Endodermal cell (in vitro differentiated cells): ENCODE results near the gene MTMR2. TPM values are rescaled to one million over a fixed set of nuclear protein-coding genes. Genes with fewer than 3 reads are reported as not detected.
"Not testable (repeated sequence)": the region's sequence is repeated elsewhere in the genome, so short reads cannot be mapped to it uniquely, and the experiment has no call there.

Experiments
- DNase-seq: peaks from one replicate; pipeline ENCODE4 v3.0.0-alpha.2; 2017
- H3K27ac ChIP-seq: 2 replicates; pipeline ENCODE4 v1.5.1; 2013; ENCODE audit warnings: mild to moderate bottlenecking, low read depth, low read length, moderate library complexity
- H3K27me3 ChIP-seq: 2 replicates; pipeline ENCODE4 v1.6.1; 2013; ENCODE audit warnings: mild to moderate bottlenecking, low read length, moderate library complexity; ENCODE audit not compliant: insufficient read depth, control insufficient read depth, poor library complexity, severe bottlenecking
- H3K36me3 ChIP-seq: 2 replicates; pipeline ENCODE4 v1.7.0; 2013; ENCODE audit warnings: mild to moderate bottlenecking, low read length, moderate library complexity; ENCODE audit not compliant: control insufficient read depth, insufficient read depth
- H3K4me1 ChIP-seq: one replicate; pipeline ENCODE4 v1.7.0; 2013; ENCODE audit warnings: low read length; ENCODE audit not compliant: control insufficient read depth, insufficient read depth
- H3K4me3 ChIP-seq: 2 replicates; pipeline ENCODE4 v1.5.1; 2013; ENCODE audit warnings: mild to moderate bottlenecking, low read length, moderate library complexity
- H3K9ac ChIP-seq: 2 replicates; pipeline ENCODE4 v1.6.1; 2013; ENCODE audit warnings: mild to moderate bottlenecking, low read length, moderate library complexity; ENCODE audit not compliant: poor library complexity, severe bottlenecking; ENCODE audit errors: extremely low read depth
- H3K9me3 ChIP-seq: 2 replicates; pipeline ENCODE4 v1.6.1; 2013; ENCODE audit warnings: mild to moderate bottlenecking, low read length, moderate library complexity; ENCODE audit not compliant: control insufficient read depth
- H3K27ac Mint-ChIP-seq: 2 replicates; pipeline ENCODE4 v1.8.0; 2020; ENCODE audit warnings: mixed read lengths
- H3K27me3 Mint-ChIP-seq: 2 replicates; pipeline ENCODE4 v1.8.0; 2021; ENCODE audit warnings: mild to moderate bottlenecking, mixed read lengths; ENCODE audit not compliant: insufficient read depth
- H3K36me3 Mint-ChIP-seq: 2 replicates; pipeline ENCODE4 v1.8.0; 2020; ENCODE audit warnings: low read depth, mixed read lengths
- H3K4me1 Mint-ChIP-seq: 2 replicates; pipeline ENCODE4 v1.8.0; 2020; ENCODE audit warnings: mixed read lengths
- H3K4me3 Mint-ChIP-seq: 2 replicates; pipeline ENCODE4 v1.8.0; 2020; ENCODE audit warnings: mild to moderate bottlenecking, moderate library complexity, mixed read lengths
- H3K9me3 Mint-ChIP-seq: 2 replicates; pipeline ENCODE4 v1.8.0; 2020; ENCODE audit warnings: mild to moderate bottlenecking, mixed read lengths
- CTCF ChIP-seq: fragments of 200-600 bp; sonication (generic); conservative IDR thresholded peaks from 2 replicates; pipeline ENCODE4 v1.5.0; 2021; ENCODE audit warnings: antibody characterized with exemption, mild to moderate bottlenecking
- WGBS, 2 experiments: methylation state at CpG; one replicate each; pipeline versions ENCODE4 v1.1.5 to v1.1.7; 2013; ENCODE audit warnings: missing lambda C conversion rate in 2 of 2, mixed read lengths in 1 of 2; ENCODE audit not compliant: insufficient coverage in 1 of 2, insufficient read length in 1 of 2; 5-methylcytosine and 5-hydroxymethylcytosine counted together
- total RNA-seq, 2 donors: library from RNA; stranded (reverse); fragmentation: NEBNext Ultra II Directional in 1 of 2; extraction: Animal tissue kit (Norgen Biotek cat#: 25700) in 1 of 2; gene quantifications; 2 replicates in 1 of 2; 3 replicates in 1 of 2; pipeline ENCODE4 v1.2.1, GENCODE V29; 2021

The MTMR2 gene
- total RNA-seq, 2 donors from 2014 or later = 56.9 to 65.8 TPM

GRCh38 chr11:95816037-95816436, 107.9 kb downstream of the MTMR2 start:
- Mint-ChIP-seq H3K4me1 (no peaks in the 10 kb centered on the region), H3K36me3 (peaks cover 53% of the 10 kb centered on the region), H3K27me3 (no peaks in the 10 kb centered on the region), H3K27ac (no peak overlapping the region), H3K9me3 (peaks cover 1% of the 10 kb centered on the region), H3K4me3 (no peak overlapping the region)
- no peak overlapping the region for H3K9ac ChIP-seq
- no peak overlapping the region for H3K27ac ChIP-seq
- H3K27me3 ChIP-seq = no peaks in the 10 kb centered on the region
- TF ChIP-seq CTCF = no peak
- WGBS, 2 experiments = 98% methylated on average over 2 of the region's 2 CpGs; no CpG with 5 or more reads in 1 of the 2 experiments
- H3K4me1 ChIP-seq = no peaks in the 10 kb centered on the region
- H3K9me3 ChIP-seq = no peaks in the 10 kb centered on the region
- no peak overlapping the region for H3K4me3 ChIP-seq
- DNase-seq = no peak
- H3K36me3 ChIP-seq = peaks cover 62% of the 10 kb centered on the region

GRCh38 chr11:95811052-95811451, 112.9 kb downstream of the MTMR2 start:
- not testable (repeated sequence) for DNase-seq, H3K9ac ChIP-seq, H3K4me3 ChIP-seq, H3K4me3 Mint-ChIP-seq, H3K4me1 Mint-ChIP-seq, H3K27ac Mint-ChIP-seq, H3K27me3 ChIP-seq, H3K27ac ChIP-seq, H3K4me1 ChIP-seq, H3K27me3 Mint-ChIP-seq
- 98 to 100% methylated on average over 2 to 4 of the region's 4 CpGs for WGBS, 2 experiments
- Histone ChIP-seq H3K9me3 (peaks cover 14% of the 10 kb centered on the region), H3K36me3 (peaks cover 41% of the 10 kb centered on the region)
- Mint-ChIP-seq H3K9me3 (peaks cover 49% of the 10 kb centered on the region), H3K36me3 (peaks cover 67% of the 10 kb centered on the region)

GRCh38 chr11:95806464-95806863, 117.4 kb downstream of the MTMR2 start:
- Histone ChIP-seq H3K36me3 (peaks cover 57% of the 10 kb centered on the region), H3K9me3 (peaks cover 33% of the 10 kb centered on the region)
- not testable (repeated sequence) for H3K27ac Mint-ChIP-seq, H3K4me3 Mint-ChIP-seq, H3K4me1 Mint-ChIP-seq, H3K27me3 ChIP-seq, H3K27me3 Mint-ChIP-seq, H3K9ac ChIP-seq, H3K4me1 ChIP-seq, DNase-seq, H3K27ac ChIP-seq, H3K4me3 ChIP-seq
- 95 to 100% methylated on average over 4 to 6 of the region's 6 CpGs for WGBS, 2 experiments
- Mint-ChIP-seq H3K36me3 (peaks cover 79% of the 10 kb centered on the region), H3K9me3 (peaks cover 55% of the 10 kb centered on the region)

GRCh38 chr11:95805869-95806268, 118.0 kb downstream of the MTMR2 start:
- Mint-ChIP-seq H3K27ac (no peak overlapping the region), H3K4me3 (no peak overlapping the region), H3K9me3 (peaks cover 52% of the 10 kb centered on the region), H3K36me3 (peaks cover 82% of the 10 kb centered on the region), H3K4me1 (no peaks in the 10 kb centered on the region), H3K27me3 (no peaks in the 10 kb centered on the region)
- H3K4me1 ChIP-seq = no peaks in the 10 kb centered on the region
- no peak for TF ChIP-seq CTCF
- WGBS, 2 experiments = 93% methylated on average over 2 of the region's 2 CpGs
- H3K4me3 ChIP-seq = no peak overlapping the region
- DNase-seq = no peak
- H3K9me3 ChIP-seq = peaks cover 33% of the 10 kb centered on the region
- no peak overlapping the region for H3K27ac ChIP-seq
- H3K27me3 ChIP-seq = no peaks in the 10 kb centered on the region
- H3K9ac ChIP-seq = no peak overlapping the region
- H3K36me3 ChIP-seq = peaks cover 63% of the 10 kb centered on the region
